ENCODE results near the gene BTBD18.

- no peak for TF ChIP-seq CTCF (IDR thresholded peaks at IDR 0.05)
- no peak for TF ChIP-seq POLR2A (IDR thresholded peaks at IDR 0.05)
Observed at GRCh38 chr11:57792870-57793269, 41.3 kb upstream of the BTBD18 start.
